ENCODE measurements around the gene XBP1.
"Not testable (repeated sequence)": the region's sequence is repeated elsewhere in the genome, so short reads cannot be mapped to it uniquely, and the experiment has no call there.

XBP1 gene

DNA sequence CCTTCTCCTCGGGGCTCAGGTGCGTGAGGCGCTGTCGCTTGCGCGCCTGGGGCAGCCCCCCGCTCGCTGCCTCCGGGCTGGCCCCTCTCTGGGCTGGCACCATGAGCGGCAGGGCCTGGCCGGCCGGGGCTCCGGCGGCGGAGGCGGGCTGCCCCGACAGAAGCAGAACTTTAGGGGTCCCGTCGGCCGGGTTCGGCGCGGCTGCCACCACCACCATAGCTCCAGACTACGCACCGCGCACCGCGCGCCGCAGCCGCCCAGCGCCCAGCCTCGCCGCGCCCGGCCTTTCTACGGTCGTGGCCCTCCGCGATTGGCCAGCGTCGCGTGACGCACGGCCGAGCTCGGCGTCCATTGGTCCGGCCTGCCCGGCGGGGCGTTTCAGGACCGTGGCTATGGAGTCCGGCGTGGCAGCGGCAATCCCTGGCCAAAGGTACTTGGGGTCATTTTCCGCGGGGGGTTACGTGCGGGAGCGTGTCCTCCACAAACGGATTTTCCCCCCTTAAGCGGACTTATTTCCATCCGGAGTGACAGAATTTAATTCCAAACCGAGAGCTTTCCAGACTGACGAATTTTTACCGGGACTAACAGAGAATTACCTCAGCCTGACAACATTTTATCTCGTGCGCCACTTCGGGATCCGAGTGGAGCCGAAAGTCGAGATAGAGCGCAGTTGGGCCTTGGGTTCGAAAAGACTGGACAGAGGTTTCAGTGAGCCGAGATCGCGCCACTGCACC lies at the start of gene XBP1:
Gene XBP1, minus strand, starts transcription at position 262 of the 734 bp plus-strand sequence.
- in situ Hi-C loops (cut with HindIII; ENCODE audit: low sequenced_read_pairs) = no loop called here

DNA sequence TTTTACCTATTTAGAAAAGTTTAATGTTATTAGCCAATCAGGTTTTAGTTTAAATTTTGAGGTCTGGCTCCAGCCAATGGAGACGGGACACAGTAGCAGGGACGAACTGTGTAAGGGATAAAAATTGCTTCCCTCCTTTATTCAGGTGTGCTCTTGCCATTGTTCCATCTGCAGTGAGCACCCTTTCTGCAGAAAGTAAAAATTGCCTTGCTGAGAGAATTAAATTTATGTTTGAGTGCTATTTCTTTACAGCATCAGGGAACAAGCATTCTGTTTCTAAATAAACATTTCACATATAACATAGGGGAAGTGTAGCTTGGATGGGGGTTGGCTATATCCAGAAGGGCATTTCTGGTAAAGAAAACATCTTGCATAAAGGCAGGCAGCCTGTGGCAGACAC lies 46.6 kb upstream of the XBP1 start:
- in situ Hi-C loops (cut with HindIII; ENCODE audit: low sequenced_read_pairs) = no loop called here

DNA sequence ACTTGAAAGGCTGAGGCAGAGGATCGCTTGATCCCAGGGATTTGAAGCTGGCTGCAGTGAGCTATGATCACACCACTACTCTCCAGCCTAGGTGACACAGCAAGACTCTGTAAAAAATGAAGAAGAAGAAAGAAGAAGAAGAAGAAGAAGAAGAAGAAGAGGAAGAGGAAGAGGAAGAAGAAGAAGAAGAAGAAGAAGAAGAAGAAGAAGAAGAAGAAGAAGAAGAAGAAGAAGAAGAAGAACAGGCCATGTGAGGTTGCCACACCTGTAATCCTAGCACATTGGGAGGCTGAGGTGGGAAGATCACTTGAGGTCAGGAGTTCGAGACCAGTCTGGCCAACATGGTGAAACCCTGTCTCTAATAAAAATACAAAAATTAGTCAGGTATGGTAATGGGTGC lies 43.9 kb upstream of the XBP1 start:
- in situ Hi-C loops (cut with HindIII; ENCODE audit: low sequenced_read_pairs) = not testable (repeated sequence)

DNA sequence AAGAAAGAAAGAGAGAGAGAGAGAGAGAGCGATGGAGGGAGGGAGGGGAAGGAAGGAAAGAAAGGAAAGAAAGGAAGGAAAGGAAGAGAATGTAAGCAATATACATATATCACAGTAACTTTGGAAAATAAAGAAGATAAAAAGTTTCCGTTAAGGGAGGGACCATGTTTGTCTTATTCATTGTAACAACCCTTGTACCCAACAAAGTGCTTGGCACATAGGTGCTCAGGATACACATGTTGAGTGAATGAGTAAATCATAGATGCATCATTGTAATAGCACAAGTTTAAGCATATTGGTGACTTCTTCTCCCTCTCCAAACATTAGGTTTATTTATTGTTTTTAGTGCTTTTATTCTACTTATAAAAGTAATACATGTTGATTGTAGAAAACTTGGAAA lies 43.3 kb upstream of the XBP1 start:
- in situ Hi-C loops (cut with HindIII; ENCODE audit: low sequenced_read_pairs) = no loop called here

DNA sequence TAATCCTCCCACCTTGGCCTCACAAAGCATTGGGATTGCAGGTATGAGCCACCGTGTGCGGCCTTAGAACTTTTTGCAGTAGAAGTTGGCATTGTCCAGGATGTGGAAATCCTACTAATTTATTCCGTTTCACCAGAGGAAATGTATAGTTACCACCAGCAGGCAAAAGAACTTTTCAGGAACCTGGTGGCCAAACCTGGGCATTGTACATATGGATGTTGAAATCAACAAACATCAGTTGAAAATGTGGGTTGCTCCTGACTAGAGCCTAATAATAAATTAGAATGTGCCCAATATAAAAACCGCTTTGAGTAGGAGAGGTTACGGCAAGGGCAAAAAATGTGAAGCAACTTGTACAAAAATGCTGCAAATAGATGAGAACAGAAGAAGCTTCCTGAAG lies 40.7 kb upstream of the XBP1 start:
- in situ Hi-C loops (cut with HindIII; ENCODE audit: low sequenced_read_pairs) = no loop called here

DNA sequence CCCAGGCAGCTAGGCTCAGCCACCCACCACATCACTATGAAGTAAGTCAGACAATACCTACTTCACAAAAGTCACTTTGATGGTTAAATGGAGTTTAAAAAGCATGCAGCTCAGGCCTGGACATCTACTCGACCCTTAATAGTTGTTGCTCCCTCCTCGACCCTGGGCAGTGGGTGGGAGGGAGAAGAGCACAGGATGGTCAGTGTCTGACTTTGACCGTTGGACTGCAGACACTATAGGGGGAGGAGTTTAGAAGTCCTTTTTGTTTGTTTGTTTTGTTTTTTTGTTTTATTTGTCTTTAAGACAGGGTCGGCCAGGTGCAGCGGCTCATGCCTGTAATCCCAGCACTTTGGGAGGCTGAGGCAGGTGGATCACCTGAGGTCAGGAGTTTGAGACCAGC lies 38.6 kb upstream of the XBP1 start:
- in situ Hi-C loops (cut with HindIII; ENCODE audit: low sequenced_read_pairs) = loop anchor here (10.0 kb wide), 1 partner anchor 764 kb away; no protein-coding TSS in a partner anchor

DNA sequence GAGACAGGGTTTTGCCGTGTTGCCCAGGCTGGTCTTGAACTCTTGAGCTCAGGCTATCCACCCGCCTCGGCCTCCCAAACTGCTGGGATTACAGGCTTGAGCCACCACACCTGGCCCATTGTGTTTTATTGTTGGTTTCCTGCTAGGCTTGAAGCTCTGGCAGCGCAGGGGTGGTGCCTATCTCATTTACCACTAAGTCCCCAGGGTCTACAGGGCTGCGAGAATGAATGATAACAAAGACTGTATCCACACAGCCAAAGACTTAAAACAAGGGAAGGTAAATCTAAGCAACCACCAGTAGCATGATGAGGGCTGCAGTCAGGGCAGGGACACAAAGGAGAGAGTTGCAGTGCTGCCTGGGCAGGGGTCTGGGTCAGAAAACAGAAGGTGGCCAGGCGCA lies 37.3 kb upstream of the XBP1 start:
- in situ Hi-C loops (cut with HindIII; ENCODE audit: low sequenced_read_pairs) = loop anchor here (10.0 kb wide), 1 partner anchor 763 kb away; no protein-coding TSS in a partner anchor

DNA sequence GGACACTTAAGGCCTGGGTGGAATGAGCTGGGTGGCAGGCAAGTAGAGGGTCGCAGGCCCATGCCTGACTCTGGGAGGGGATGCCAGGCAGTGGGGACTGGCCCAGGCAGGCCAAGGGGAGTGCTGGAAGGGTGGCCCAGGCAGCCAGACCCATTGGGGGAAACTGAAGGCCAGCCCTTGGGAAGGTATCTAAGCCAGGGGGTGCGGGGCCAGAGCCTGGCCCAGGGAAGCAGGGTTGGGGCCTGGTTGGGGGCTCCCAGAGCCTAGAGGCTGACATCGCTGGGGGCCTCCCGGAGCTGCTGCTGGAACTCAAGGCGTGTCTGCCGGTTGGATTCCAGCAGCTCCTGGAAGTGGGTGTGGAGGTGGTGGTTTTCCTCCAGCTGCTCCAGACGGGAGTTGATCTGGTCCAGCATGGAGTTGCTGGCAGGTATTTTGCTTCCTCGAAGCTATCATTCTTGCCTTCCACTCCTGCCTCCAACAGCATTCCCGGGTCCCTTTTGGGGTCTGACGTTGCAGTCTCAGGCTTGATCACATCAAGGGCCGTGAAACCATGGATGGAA lies 35.3 kb upstream of the XBP1 start:
- in situ Hi-C loops (cut with HindIII; ENCODE audit: low sequenced_read_pairs) = loop anchor here (10.0 kb wide), 1 partner anchor 761 kb away; no protein-coding TSS in a partner anchor

DNA sequence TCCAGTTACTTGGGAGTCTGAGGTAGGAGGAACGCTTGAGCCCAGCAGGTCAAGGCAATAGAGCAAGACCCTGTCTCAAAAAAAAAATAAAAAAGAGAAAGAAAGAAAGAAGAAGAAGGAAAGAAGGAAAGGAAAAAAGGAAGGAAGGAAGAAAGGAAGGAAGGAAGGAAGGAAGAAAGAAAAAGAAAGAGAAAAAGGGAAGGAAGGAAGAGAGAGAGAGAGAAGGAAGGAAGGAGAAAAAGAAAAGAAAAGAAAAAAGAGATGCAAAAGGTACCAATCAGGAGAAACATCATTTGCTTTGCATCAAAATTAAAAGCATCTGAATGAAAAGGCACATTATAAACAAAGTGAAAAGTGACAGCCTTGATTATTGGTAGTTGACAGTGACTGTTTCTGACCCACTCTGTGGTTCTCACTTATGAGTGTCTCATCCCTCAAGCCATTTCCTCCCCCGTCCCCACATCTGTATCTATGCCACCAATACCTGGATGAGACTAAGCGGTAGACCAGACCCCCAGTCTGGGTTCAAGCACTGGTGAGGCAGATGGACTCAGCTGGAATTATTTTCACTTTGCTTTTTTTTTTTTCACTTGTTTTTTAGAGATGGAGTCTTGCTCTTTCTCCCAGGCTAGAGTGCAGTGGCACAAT lies 33.0 kb upstream of the XBP1 start:
- in situ Hi-C loops (cut with HindIII; ENCODE audit: low sequenced_read_pairs) = loop anchor here (10.0 kb wide), 1 partner anchor 759 kb away; no protein-coding TSS in a partner anchor

DNA sequence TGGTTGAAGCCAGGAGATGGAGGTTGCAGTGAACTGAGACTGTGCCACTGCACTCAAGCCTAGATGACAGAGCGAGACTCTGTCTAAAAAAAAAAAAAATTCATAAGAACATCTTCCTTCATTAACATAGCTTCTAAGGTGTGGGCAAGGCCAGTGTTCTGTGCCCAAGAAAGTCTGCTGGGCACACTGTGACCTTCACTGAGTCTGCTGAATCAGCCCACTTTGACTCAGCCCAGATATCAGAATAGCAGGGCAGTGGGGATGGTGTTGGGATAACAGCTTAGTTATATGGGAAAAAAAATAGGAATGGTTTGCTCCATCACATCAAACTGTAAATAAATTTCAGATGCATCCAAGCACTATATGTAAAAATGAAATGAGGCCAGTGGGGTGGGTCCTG lies 32.4 kb upstream of the XBP1 start:
- in situ Hi-C loops (cut with HindIII; ENCODE audit: low sequenced_read_pairs) = loop anchor here (10.0 kb wide), 1 partner anchor 758 kb away; no protein-coding TSS in a partner anchor

DNA sequence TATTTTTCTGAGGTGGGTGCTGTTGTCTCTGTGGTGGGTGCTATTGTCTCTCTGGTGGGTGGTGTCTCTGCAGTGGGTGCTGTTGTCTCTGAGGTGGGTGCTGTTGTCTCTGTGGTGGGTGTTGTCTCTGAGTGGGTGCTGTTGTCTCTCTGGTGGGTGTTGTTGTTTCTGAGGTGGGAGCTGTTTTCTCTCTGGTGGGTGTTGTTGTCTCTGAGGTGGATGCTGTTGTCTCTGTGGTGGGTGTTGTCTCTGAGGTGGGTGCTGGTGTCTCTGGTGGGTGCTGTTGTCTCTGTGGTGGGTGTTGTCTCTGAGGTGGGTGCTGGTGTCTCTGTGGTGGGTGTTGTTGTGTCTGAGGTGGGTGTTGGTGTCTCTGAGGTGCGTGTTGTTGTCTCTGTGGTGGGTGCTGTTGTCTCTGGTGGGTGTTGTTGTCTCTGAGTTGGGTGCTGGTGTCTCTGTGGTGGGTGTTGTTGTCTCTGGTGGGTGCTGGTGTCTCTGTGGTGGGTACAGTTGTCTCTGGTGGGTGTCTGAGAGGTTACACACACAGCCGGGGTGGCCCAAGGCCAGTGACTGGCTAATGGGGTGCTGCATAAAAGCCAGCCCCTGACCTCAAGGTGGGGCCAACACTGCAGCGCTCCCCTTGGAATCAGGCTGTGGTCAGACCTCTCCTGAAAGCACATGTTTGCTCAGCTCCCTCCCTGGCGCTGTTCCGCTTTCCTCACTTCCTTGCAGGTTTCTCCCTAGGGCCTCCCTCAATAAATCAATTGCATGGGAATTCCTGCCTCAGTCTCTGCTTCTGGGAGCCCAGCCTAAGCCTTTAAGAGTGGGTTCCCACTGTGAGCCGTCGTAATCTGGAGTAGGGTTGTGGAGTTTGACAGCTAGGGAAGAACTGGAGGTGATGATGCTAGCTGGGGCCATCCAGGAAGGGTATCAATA lies 31.0 kb upstream of the XBP1 start:
- in situ Hi-C loops (cut with HindIII; ENCODE audit: low sequenced_read_pairs) = loop anchor here (10.0 kb wide), 1 partner anchor 757 kb away; no protein-coding TSS in a partner anchor

DNA sequence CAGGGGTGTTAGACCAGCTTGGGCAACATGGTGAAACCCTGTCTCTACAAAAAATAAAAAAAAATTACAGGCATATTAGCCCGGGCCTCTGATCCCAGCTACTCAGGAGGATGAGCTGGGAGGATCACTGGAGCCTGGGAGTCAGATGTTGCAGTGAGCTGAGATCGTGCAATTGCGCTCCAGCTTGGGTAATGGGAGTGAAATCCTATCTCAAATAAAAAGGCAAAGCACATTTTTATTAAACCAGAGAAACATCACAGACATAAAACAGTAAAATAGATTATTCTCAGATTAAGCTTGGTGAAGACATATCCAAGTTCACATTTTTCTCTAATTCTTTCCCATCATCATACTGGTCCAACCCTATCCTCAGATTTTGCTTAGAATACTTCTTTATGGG lies 30.1 kb upstream of the XBP1 start:
- in situ Hi-C loops (cut with HindIII; ENCODE audit: low sequenced_read_pairs) = loop anchor here (10.0 kb wide), 1 partner anchor 756 kb away; no protein-coding TSS in a partner anchor

DNA sequence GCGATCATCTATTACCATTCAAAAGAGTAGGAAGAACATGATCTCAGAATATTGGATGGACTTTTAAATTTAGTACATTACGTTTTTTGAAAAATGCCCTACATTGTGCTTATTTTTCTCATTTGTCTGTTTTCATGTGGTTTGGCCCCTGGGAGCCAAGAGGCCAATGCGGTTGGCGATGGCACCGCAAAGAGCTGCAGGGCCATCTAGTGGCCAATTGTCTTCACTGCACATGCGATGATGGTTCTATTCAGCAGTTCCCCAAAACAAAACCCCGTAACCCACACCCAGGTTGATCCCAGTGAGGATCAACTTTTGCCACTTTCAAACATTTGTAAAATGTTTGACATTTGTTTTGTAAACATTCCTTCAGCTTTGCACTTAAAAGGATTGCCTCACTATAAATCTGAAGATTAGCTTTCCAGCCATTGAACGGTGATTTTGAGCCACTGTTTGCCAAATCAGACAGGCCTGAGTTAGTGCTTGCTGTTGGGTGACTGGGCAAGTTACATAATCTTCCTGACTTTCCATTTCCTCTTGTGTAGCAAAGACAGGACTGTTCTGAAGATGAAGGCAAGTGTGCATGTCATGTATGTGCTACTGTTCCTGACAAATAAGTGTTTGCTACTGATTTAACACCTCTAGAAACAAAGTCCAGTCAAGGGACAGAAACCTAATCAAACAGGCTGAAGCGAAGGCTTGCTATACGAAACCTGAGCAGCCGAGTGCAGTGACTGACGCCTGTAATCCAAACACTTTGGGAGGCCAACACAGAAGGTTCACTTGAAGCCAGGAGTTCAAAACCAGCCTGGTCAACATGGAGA lies 29.2 kb upstream of the XBP1 start:
- in situ Hi-C loops (cut with HindIII; ENCODE audit: low sequenced_read_pairs) = loop anchor here (10.0 kb wide), 1 partner anchor 755 kb away; no protein-coding TSS in a partner anchor

DNA sequence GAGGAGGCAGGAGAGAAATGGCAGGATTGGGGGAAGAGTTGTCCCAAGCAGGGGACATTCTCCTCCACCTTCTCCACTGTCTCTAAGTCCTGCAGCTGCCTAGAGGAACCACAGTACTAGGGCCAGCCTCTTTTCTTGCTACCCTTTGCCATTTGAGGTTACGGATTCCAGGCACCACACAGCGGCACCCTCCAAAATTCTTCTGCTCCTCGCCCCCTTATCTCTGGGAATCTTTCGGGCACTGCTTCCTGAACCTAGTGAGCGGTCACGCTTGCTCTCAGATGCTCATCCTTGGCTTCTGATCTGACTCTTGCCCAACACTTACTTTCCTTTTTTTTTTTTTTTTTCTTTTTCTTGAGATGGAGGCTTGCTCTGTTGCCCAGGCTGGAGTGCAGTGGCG lies 26.6 kb upstream of the XBP1 start:
- in situ Hi-C loops (cut with HindIII; ENCODE audit: low sequenced_read_pairs) = no loop called here

DNA sequence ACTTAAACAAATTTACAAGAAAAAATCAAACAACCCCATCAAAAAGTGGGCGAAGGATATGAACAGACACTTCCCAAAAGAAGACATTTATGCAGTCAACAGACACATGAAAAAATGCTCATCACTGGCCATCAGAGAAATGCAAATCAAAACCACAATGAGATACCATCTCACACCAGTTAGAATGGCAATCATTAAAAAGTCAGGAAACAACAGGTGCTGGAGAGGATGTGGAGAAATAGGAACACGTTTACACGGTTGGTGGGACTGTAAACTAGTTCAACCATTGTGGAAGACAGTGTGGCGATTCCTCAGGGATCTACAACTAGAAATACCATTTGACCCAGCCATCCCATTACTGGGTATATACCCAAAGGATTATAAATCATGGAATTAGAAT lies 26.1 kb upstream of the XBP1 start:
- in situ Hi-C loops (cut with HindIII; ENCODE audit: low sequenced_read_pairs) = not testable (repeated sequence)

DNA sequence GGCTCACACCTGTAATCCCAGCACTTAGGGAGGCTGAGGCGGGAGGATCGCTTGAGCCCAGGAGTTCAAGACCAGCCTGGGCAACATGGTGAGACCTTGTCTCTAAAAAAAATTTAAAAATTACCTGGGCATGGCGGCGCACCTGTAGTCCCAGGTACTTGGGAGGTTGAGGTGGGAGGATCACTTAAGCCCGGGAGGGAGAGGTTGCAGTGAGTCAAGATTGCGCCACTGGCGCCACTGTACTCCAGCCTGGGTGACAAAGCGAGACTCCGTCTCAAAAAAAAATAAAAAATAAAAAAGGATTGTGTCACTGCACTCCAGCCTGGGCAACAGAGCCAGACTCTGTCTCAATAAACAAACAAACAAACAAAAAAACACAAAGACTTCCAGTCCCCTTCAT lies 24.1 kb upstream of the XBP1 start:
- in situ Hi-C loops (cut with HindIII; ENCODE audit: low sequenced_read_pairs) = not testable (repeated sequence)

DNA sequence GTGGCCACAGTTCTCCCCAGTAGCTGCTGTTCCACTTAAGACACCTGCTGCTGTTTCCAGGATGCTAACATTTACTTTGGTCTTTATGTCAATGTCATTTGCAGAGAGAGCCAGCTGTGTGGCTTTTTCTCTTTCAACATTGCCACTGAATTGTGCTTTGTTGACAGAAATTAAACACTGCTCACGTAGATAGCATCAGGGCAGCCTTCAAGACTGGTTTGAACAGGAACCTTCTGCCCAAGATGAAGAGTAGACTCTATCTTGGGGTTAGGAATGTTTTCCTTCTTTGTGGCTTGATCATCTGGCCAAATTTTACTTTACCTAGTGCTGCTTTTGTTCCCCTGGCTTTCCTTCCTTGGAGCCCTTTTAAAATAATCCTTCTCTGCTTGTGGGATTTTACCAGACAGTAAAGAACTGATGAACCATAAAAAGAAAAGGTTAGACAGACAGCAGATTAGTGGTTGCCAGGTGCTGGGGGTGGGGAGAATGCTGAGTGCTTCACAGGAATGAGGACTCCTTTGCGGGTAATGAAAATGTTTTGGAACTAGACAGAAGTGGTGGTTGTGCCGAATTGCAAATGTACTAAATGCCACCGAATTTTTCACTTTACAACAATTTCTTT lies 22.7 kb upstream of the XBP1 start:
- in situ Hi-C loops (cut with HindIII; ENCODE audit: low sequenced_read_pairs) = no loop called here

DNA sequence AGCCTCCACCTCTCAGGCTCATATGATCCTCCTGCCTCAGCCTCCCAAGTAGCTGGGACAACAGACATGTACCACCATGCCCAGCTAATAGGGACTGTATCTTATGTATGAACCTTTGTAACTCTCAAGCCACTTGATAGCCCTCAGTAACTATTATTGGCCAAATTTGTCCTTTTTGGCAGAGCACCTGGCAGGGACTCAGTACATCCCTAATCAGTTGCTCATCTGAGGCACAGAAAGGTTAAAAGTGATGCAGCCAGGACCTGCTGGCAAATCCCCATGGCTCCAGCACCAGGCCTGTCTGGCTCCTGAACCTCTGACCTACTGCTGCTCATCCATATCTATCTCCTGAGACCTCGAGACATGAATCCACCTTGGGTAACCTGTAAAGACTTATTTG lies 21.1 kb upstream of the XBP1 start:
- in situ Hi-C loops (cut with HindIII; ENCODE audit: low sequenced_read_pairs) = no loop called here

DNA sequence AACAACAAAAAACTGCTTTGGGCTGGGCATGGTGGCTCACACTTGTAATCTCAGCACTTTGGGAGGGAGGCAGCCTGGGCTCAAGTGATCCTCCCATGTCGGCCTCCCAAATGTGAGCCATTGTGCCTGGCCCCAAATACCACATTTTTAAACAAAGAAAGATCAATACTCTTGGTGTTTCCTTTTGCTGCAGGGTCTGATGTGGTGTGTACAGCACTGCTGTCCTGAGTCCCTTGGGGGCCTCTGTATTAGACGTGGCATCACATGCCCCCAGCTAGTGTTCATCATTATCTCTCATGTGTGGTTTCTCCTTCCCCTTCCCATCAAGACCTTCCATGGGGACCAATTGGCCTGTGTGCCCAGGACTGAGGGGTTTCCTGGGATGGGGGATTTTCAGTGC lies 20.5 kb upstream of the XBP1 start:
- in situ Hi-C loops (cut with HindIII; ENCODE audit: low sequenced_read_pairs) = no loop called here

Measured in DLD1 (cell line).